ENCODE data around the gene PRDM11. TPM values are rescaled to one million over a fixed set of nuclear protein-coding genes. Genes with fewer than 3 reads are reported as not detected.

Gene PRDM11
- total RNA-seq, 1 donor from 2014 or later, result 60.2 TPM

GRCh38 chr11:45152740-45153595 lies 6.5 kb downstream of the PRDM11 start:
- DNase-seq (ENCODE audit: low spot score in 2 of 2, unreplicated experiment in 2 of 2), result peak in 1 of 2 experiments; percentile 29
- Mint-ChIP-seq H3K27ac (no peak overlapping the region), H3K27me3 (ENCODE audit: low read depth) (no peaks in the 10 kb centered on the region), H3K4me3 (no peak overlapping the region), H3K36me3 (peaks cover 2% of the 10 kb centered on the region), H3K4me1 (peaks cover 47% of the 10 kb centered on the region), H3K9me3 (no peaks in the 10 kb centered on the region)
- TF ChIP-seq, protein P1, sequence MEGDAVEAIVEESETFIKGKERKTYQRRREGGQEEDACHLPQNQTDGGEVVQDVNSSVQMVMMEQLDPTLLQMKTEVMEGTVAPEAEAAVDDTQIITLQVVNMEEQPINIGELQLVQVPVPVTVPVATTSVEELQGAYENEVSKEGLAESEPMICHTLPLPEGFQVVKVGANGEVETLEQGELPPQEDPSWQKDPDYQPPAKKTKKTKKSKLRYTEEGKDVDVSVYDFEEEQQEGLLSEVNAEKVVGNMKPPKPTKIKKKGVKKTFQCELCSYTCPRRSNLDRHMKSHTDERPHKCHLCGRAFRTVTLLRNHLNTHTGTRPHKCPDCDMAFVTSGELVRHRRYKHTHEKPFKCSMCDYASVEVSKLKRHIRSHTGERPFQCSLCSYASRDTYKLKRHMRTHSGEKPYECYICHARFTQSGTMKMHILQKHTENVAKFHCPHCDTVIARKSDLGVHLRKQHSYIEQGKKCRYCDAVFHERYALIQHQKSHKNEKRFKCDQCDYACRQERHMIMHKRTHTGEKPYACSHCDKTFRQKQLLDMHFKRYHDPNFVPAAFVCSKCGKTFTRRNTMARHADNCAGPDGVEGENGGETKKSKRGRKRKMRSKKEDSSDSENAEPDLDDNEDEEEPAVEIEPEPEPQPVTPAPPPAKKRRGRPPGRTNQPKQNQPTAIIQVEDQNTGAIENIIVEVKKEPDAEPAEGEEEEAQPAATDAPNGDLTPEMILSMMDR (IDR thresholded peaks at IDR 0.05; ENCODE audit: unreplicated experiment), result no peak

DNA sequence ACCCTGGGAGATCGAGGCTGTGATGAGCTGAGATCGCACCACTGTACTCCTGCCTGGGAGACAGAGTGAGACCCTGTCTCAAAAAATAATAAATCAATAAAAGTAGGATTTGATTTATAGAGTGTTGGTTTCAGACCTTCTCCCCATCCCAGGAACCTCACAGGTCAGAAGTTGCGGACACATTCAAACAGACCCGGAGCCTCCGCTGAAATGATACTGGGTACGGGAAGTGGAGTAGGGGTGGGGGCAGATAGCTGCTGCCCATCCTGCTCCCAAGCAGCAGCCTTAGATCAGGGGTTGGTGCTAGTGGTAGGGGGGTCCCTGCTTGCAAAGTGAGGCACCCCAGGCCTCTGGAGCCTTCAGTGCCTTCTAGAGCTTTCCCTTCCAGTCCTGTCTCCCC lies 7.8 kb downstream of the PRDM11 start:
- peaks cover 2% of the 10 kb centered on the region for H3K36me3 Mint-ChIP-seq
- H3K9me3 Mint-ChIP-seq, result no peaks in the 10 kb centered on the region
- TF ChIP-seq, protein P1 (IDR thresholded peaks at IDR 0.05; ENCODE audit: unreplicated experiment), result no peak
- no peak overlapping the region for H3K4me3 Mint-ChIP-seq
- peak in 1 of 2 experiments; percentile 17 for DNase-seq (ENCODE audit: low spot score in 2 of 2, unreplicated experiment in 2 of 2)
- H3K4me1 Mint-ChIP-seq, result peaks cover 47% of the 10 kb centered on the region
- no peaks in the 10 kb centered on the region for H3K27me3 Mint-ChIP-seq (ENCODE audit: low read depth)
- peak overlapping the region; percentile 68 for H3K27ac Mint-ChIP-seq

- Mint-ChIP-seq H3K9me3 (no peaks in the 10 kb centered on the region), H3K27me3 (ENCODE audit: low read depth) (no peaks in the 10 kb centered on the region), H3K27ac (peak overlapping the region; percentile 61), H3K4me1 (peaks cover 54% of the 10 kb centered on the region), H3K36me3 (peaks cover under 1% of the 10 kb centered on the region), H3K4me3 (no peak overlapping the region)
- TF ChIP-seq, protein P1 (IDR thresholded peaks at IDR 0.05; ENCODE audit: unreplicated experiment), result no peak
- DNase-seq (ENCODE audit: low spot score in 2 of 2, unreplicated experiment in 2 of 2), result no peak
These were observed 8.7 kb downstream of the PRDM11 start for GRCh38 chr11:45155058-45155551.

- no peaks in the 10 kb centered on the region for H3K36me3 Mint-ChIP-seq
- DNase-seq (ENCODE audit: low spot score in 2 of 2, unreplicated experiment in 2 of 2), result no peak
- peak overlapping the region; percentile 61 for H3K27ac Mint-ChIP-seq
- peaks cover 57% of the 10 kb centered on the region for H3K4me1 Mint-ChIP-seq
- H3K9me3 Mint-ChIP-seq, result no peaks in the 10 kb centered on the region
- no peak overlapping the region for H3K4me3 Mint-ChIP-seq
- TF ChIP-seq, protein P1 (IDR thresholded peaks at IDR 0.05; ENCODE audit: unreplicated experiment), result no peak
- no peaks in the 10 kb centered on the region for H3K27me3 Mint-ChIP-seq (ENCODE audit: low read depth)
These were observed 9.3 kb downstream of the PRDM11 start for GRCh38 chr11:45155627-45156180.

GRCh38 chr11:45156201-45156600 lies 9.8 kb downstream of the PRDM11 start:
- H3K9me3 Mint-ChIP-seq, result no peaks in the 10 kb centered on the region
- H3K27me3 Mint-ChIP-seq (ENCODE audit: low read depth), result no peaks in the 10 kb centered on the region

More at GRCh38 chr11:45156201-45156600, 9.8 kb downstream of the PRDM11 start:
- Mint-ChIP-seq H3K4me3 (peak overlapping the region; percentile 6), H3K4me1 (peaks cover 60% of the 10 kb centered on the region), H3K27ac (peak overlapping the region; percentile 94), H3K36me3 (no peaks in the 10 kb centered on the region)
- DNase-seq (ENCODE audit: low spot score in 2 of 2, unreplicated experiment in 2 of 2), result no peak
- TF ChIP-seq, protein P1 (IDR thresholded peaks at IDR 0.05; ENCODE audit: unreplicated experiment), result no peak
